Keratinocyte (primary cell): ENCODE results near the gene LAT. TPM values are rescaled to one million over a fixed set of nuclear protein-coding genes. Genes with fewer than 3 reads are reported as not detected.

Source experiments
- DNase-seq: peaks from one replicate; pipeline ENCODE4 v3.0.0-alpha.2; 2011; ENCODE audit warnings: low read depth, missing footprints, low spot score
- FAIRE-seq: peaks from 2 replicates; lab custom pipeline; 2011; peaks lifted over from hg19 to GRCh38; lab: Jason Lieb, UNC
- H2AFZ ChIP-seq: 2 replicates; pipeline ENCODE4 v1.6.0; 2012; ENCODE audit warnings: low read length, control low read depth, inconsistent platforms; ENCODE audit not compliant: control insufficient read depth
- H3K27ac ChIP-seq: 2 replicates; pipeline ENCODE4 v1.5.1; 2011; ENCODE audit warnings: low read length; ENCODE audit not compliant: control insufficient read depth, insufficient read depth
- H3K27me3 ChIP-seq: 3 replicates; pipeline ENCODE4 v1.6.0; 2011; ENCODE audit warnings: low read length; ENCODE audit not compliant: control insufficient read depth, insufficient read depth; ENCODE audit errors: extremely low read depth
- H3K36me3 ChIP-seq, 2 experiments: 2 replicates in 1 of 2; 3 replicates in 1 of 2; pipeline ENCODE4 v1.5.1; 2011; ENCODE audit warnings: low read length in 2 of 2, mild to moderate bottlenecking in 1 of 2; ENCODE audit not compliant: control insufficient read depth in 2 of 2, insufficient read depth in 2 of 2; ENCODE audit errors: extremely low read depth in 1 of 2
- H3K4me1 ChIP-seq: 3 replicates; pipeline ENCODE4 v1.5.1; 2011; ENCODE audit warnings: low read length; ENCODE audit not compliant: control insufficient read depth, insufficient read depth; ENCODE audit errors: extremely low read depth
- H3K4me2 ChIP-seq: 3 replicates; pipeline ENCODE4 v1.6.0; 2011; ENCODE audit warnings: low read depth, low read length; ENCODE audit not compliant: control insufficient read depth, insufficient read depth; ENCODE audit errors: extremely low read depth
- H3K4me3 ChIP-seq, 3 experiments: fragments of 200-600 bp in 1 of 3; sonication (generic) in 1 of 3; 2 replicates in 2 of 3; 3 replicates in 1 of 3; pipeline ENCODE4 v1.5.1; 2011 to 2016; ENCODE audit warnings: low read length in 3 of 3, mild to moderate bottlenecking in 3 of 3, control low read depth in 2 of 3, inconsistent platforms in 1 of 3, low read depth in 1 of 3, mixed read lengths in 1 of 3, mixed run types in 1 of 3, moderate library complexity in 1 of 3; ENCODE audit not compliant: control insufficient read depth in 2 of 3, insufficient read depth in 2 of 3; ENCODE audit errors: extremely low read depth in 1 of 3
- H3K79me2 ChIP-seq: 2 replicates; pipeline ENCODE4 v1.6.0; 2012; ENCODE audit warnings: low read length; ENCODE audit not compliant: control insufficient read depth, insufficient read depth
- H3K9ac ChIP-seq: 3 replicates; pipeline ENCODE4 v1.6.0; 2011; ENCODE audit warnings: low read length; ENCODE audit not compliant: control insufficient read depth, insufficient read depth; ENCODE audit errors: extremely low read depth
- H3K9me1 ChIP-seq: 3 replicates; pipeline ENCODE4 v1.6.0; 2011; ENCODE audit warnings: low read length; ENCODE audit not compliant: control insufficient read depth, insufficient read depth; ENCODE audit errors: extremely low read depth
- H3K9me3 ChIP-seq: 2 replicates; pipeline ENCODE4 v1.5.1; 2012; ENCODE audit warnings: low read depth, low read length; ENCODE audit not compliant: control insufficient read depth
- H4K20me1 ChIP-seq: 3 replicates; pipeline ENCODE4 v1.6.0; 2011; ENCODE audit warnings: low read length; ENCODE audit not compliant: control insufficient read depth, insufficient read depth; ENCODE audit errors: extremely low read depth
- EZH2 ChIP-seq: IDR thresholded peaks from one replicate; pipeline ENCODE4 v1.6.1; 2012; ENCODE audit warnings: inconsistent platforms, mild to moderate bottlenecking, low read length, moderate library complexity
- dilution Hi-C: fragments of 300-500 bp; cut with MboI; formaldehyde crosslinking; loops from one replicate; pipeline ENCODE4 v1.7.0; 2020; ENCODE audit warnings: low sequenced_read_pairs; ENCODE audit not compliant: extremely low pct_ligation_motif_present
- polyA plus RNA-seq, 5 experiments: library from polyadenylated mRNA; depleted of rRNA in 3 of 5; stranded (reverse) in 3 of 5; stranded (forward) in 1 of 5; unstranded in 1 of 5; fragments of >200 nt; gene quantifications; 1 replicate in 1 of 5; 2 replicates in 3 of 5; 3 replicates in 1 of 5; pipeline versions ENCODE4 v1.2.1 to v1.2.3, GENCODE V29; 2011 to 2012; ENCODE audit warnings: missing spikeins in 2 of 5, low read depth in 1 of 5, low replicate concordance in 1 of 5
- TF ChIP-seq, protein P1 (sequence below), 3 experiments: IDR thresholded peaks in 1 of 3; conservative IDR thresholded peaks in 1 of 3; optimal IDR thresholded peaks in 1 of 3; 2 replicates in 2 of 3; 3 replicates in 1 of 3; pipeline versions ENCODE3 to v1.5.1; 2011; ENCODE audit warnings: low read length in 3 of 3, mild to moderate bottlenecking in 3 of 3, moderate library complexity in 2 of 3, control low read depth in 1 of 3, inconsistent platforms in 1 of 3; ENCODE audit not compliant: insufficient read depth in 2 of 3; ENCODE audit errors: extremely low read depth in 1 of 3

Gene LAT
- polyA plus RNA-seq, 1 donor (not counting 4 experiments of a cell fraction or from before 2014, with no cell fraction given), result 1.2 TPM

DNA sequence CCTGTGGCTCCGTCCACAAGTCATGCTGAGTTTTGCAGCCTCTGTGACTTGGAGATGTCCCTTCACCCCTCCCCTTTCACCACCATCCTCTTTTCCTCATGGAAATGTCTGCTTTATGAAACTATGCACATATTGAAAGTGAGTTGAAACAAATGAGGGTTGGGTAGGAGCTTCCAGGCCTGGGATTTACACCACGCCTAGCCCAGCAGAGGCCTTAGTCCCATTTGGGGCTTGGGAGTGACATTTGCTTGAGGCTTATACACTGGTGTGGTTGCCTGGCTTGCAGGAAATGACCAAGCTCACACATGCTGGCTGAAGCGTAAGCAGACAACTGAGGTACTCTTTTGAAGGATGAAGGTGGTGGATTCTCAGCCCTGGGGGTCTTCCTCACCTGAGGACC is 20.8 kb upstream of the LAT start:
- H3K36me3 ChIP-seq, result peaks cover 25 to 34% of the 10 kb centered on the region in 2 experiments
- no peak for TF ChIP-seq EZH2
- TF ChIP-seq, protein P1, sequence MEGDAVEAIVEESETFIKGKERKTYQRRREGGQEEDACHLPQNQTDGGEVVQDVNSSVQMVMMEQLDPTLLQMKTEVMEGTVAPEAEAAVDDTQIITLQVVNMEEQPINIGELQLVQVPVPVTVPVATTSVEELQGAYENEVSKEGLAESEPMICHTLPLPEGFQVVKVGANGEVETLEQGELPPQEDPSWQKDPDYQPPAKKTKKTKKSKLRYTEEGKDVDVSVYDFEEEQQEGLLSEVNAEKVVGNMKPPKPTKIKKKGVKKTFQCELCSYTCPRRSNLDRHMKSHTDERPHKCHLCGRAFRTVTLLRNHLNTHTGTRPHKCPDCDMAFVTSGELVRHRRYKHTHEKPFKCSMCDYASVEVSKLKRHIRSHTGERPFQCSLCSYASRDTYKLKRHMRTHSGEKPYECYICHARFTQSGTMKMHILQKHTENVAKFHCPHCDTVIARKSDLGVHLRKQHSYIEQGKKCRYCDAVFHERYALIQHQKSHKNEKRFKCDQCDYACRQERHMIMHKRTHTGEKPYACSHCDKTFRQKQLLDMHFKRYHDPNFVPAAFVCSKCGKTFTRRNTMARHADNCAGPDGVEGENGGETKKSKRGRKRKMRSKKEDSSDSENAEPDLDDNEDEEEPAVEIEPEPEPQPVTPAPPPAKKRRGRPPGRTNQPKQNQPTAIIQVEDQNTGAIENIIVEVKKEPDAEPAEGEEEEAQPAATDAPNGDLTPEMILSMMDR (optimal IDR thresholded peaks at IDR 0.05 in 1 of 3, IDR thresholded peaks at IDR 0.05 in 1 of 3, conservative IDR thresholded peaks at IDR 0.05 in 1 of 3; ENCODE audit: extremely low read depth in 1 of 3, insufficient read depth in 2 of 3, low read length in 3 of 3), result no peak
- no peak for FAIRE-seq

DNA sequence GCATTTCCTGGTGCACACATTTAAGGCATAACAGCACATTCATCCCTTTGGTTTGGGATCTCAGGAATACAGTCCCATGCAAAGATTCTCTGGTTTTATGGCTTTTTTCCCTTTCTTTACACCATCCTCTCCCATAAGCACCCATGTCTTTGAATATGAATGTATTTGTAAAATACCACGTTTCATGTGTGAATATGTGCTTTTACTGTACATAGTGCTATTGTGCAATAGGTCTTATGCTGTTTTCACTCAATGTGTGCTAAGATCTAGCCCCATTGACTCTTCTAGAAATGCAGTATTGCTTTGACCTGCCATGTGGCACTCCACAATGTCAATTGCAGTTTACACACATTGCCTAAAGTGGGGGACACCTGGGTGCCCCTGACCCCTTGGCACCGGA is 20.4 kb upstream of the LAT start:
- Histone ChIP-seq H4K20me1 (no peaks in the 10 kb centered on the region), H3K9me1 (no peaks in the 10 kb centered on the region), H3K4me2 (no peak overlapping the region), H3K36me3 (peaks cover 25 to 32% of the 10 kb centered on the region in 2 experiments), H3K4me3 (no peak overlapping the region), H3K4me1 (no peaks in the 10 kb centered on the region), H3K9ac (no peak overlapping the region), H2AFZ (no peak overlapping the region), H3K9me3 (no peaks in the 10 kb centered on the region), H3K79me2 (no peaks in the 10 kb centered on the region), H3K27me3 (no peaks in the 10 kb centered on the region), H3K27ac (no peak overlapping the region)
- FAIRE-seq, result no peak
- no peak for DNase-seq
- TF ChIP-seq, protein P1 (optimal IDR thresholded peaks at IDR 0.05 in 1 of 3, IDR thresholded peaks at IDR 0.05 in 1 of 3, conservative IDR thresholded peaks at IDR 0.05 in 1 of 3; ENCODE audit: extremely low read depth in 1 of 3, insufficient read depth in 2 of 3, low read length in 3 of 3), result no peak
- no peak for TF ChIP-seq EZH2
- dilution Hi-C loops, result no loop called here

More for the DNA sequence above, 20.8 kb upstream of the LAT start:
- H3K27ac ChIP-seq, result no peak overlapping the region
- H3K4me2 ChIP-seq, result no peak overlapping the region
- no peak for DNase-seq
- H3K9me3 ChIP-seq, result no peaks in the 10 kb centered on the region
- no peaks in the 10 kb centered on the region for H3K27me3 ChIP-seq
- H3K79me2 ChIP-seq, result no peaks in the 10 kb centered on the region
- no peaks in the 10 kb centered on the region for H4K20me1 ChIP-seq
- H3K9me1 ChIP-seq, result no peaks in the 10 kb centered on the region
- dilution Hi-C loops, result no loop called here
- H2AFZ ChIP-seq, result no peak overlapping the region
- no peak overlapping the region for H3K4me3 ChIP-seq
- no peak overlapping the region for H3K9ac ChIP-seq
- H3K4me1 ChIP-seq, result no peaks in the 10 kb centered on the region
